Esophagus muscularis mucosa (tissue), 4 donors: ENCODE results near the gene AGBL1. TPM values are rescaled to one million over a fixed set of nuclear protein-coding genes. Genes with fewer than 3 reads are reported as not detected.

Experiments used
- DNase-seq: peaks from one replicate; pipeline ENCODE4 v3.0.0-alpha.2; 2017; ENCODE audit errors: extremely low spot score
- H3K27ac ChIP-seq, 4 donors: fragments of 200-600 bp; sonication (generic); replicated peaks in 1 of 4; 1 replicate in 3 of 4; 2 replicates in 1 of 4; pipeline ENCODE4 v1.5.1; 2016 to 2019; ENCODE audit warnings: mild to moderate bottlenecking in 1 of 4
- H3K27me3 ChIP-seq, 4 donors: fragments of 200-600 bp; sonication (generic); one replicate each; pipeline versions ENCODE4 v1.5.1 to v1.6.0; 2016 to 2019
- H3K36me3 ChIP-seq, 4 donors: fragments of 200-600 bp; sonication (generic); one replicate each; pipeline ENCODE4 v1.5.1; 2016 to 2019
- H3K4me1 ChIP-seq, 4 donors: fragments of 200-600 bp; sonication (generic); one replicate each; pipeline ENCODE4 v1.5.1; 2016 to 2019
- H3K4me3 ChIP-seq, 4 donors: fragments of 200-600 bp; sonication (generic); 1 replicate in 2 of 4; 2 replicates in 2 of 4; pipeline ENCODE4 v1.5.1; 2016 to 2019; ENCODE audit warnings: mild to moderate bottlenecking in 4 of 4, moderate library complexity in 1 of 4
- H3K9me3 ChIP-seq, 4 donors: fragments of 200-600 bp; sonication (generic); 1 replicate in 3 of 4; 2 replicates in 1 of 4; pipeline ENCODE4 v1.5.1; 2016 to 2019
- EP300 ChIP-seq: sonication (generic); formaldehyde crosslinking; IDR thresholded peaks from one replicate; pipeline ENCODE4 v1.6.1; 2017; ENCODE audit warnings: antibody characterized with exemption
- POLR2A ChIP-seq: fragments of 450-650 bp; IDR thresholded peaks from one replicate; pipeline ENCODE4 v1.6.1; 2017; ENCODE audit warnings: antibody characterized with exemption, moderate library complexity, mild to moderate bottlenecking, low read depth
- POLR2AphosphoS5 ChIP-seq, 2 donors: sonication (generic); formaldehyde crosslinking; IDR thresholded peaks; one replicate each; pipeline ENCODE4 v1.6.1; 2017; ENCODE audit warnings: antibody characterized with exemption in 2 of 2
- WGBS: methylation state at CpG from one replicate; pipeline ENCODE4 v1.1.5; 2018; 5-methylcytosine and 5-hydroxymethylcytosine counted together
- intact Hi-C: fragments of 100-400 bp; cut with DNase I; formaldehyde crosslinking; loops from one replicate; pipeline ENCODE4 v1.15.1; 2023
- total RNA-seq, 4 donors: library from RNA; depleted of rRNA; stranded (reverse); fragments of >200 nt; gene quantifications; one replicate each; pipeline versions ENCODE4 v1.1.0 to v1.2.1, GENCODE V29; 2016
- TF ChIP-seq, protein P1 (sequence below), 3 experiments: fragments of 200-600 bp in 2 of 3; fragments of 450-650 bp in 1 of 3; sonication (generic) in 2 of 3; IDR thresholded peaks; one replicate each; pipeline ENCODE4 v1.5.1; 2017 to 2019; ENCODE audit warnings: antibody characterized with exemption in 3 of 3, mild to moderate bottlenecking in 2 of 3, moderate library complexity in 1 of 3

The AGBL1 gene
- total RNA-seq, 4 donors from 2014 or later: 0.06 TPM; not detected in 3

DNA sequence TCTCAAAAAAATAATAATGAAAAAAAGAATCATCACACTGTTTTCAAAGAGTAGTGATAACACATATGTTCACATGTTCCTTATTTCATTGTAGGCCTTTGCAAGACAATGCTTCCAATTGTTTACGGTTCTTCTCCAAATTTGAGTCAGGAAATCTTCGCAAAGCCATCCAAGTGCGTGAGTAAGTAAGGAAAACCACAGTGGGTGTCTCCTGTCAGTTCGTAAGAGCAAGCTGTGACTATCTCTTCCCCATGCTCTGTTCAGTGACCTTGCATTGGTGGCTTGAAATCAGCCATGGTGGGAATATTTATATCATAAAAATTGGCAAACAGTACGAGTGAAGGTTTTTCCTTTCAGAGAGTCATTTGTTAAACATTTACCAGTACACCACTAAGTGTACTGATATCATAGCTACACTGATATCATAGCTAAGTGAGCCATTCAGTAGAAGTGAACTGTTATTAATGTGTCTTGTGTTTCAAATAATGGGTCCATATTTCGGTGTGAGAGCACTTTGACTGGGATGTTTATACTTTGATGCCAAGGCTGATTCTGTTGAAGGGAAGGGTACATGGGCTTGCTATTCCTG is 187.3 kb downstream of the AGBL1 start:
- TF ChIP-seq POLR2AphosphoS5 (IDR thresholded peaks at IDR 0.05) (no peak), EP300 (no peak), POLR2A (no peak)
- TF ChIP-seq, protein P1, sequence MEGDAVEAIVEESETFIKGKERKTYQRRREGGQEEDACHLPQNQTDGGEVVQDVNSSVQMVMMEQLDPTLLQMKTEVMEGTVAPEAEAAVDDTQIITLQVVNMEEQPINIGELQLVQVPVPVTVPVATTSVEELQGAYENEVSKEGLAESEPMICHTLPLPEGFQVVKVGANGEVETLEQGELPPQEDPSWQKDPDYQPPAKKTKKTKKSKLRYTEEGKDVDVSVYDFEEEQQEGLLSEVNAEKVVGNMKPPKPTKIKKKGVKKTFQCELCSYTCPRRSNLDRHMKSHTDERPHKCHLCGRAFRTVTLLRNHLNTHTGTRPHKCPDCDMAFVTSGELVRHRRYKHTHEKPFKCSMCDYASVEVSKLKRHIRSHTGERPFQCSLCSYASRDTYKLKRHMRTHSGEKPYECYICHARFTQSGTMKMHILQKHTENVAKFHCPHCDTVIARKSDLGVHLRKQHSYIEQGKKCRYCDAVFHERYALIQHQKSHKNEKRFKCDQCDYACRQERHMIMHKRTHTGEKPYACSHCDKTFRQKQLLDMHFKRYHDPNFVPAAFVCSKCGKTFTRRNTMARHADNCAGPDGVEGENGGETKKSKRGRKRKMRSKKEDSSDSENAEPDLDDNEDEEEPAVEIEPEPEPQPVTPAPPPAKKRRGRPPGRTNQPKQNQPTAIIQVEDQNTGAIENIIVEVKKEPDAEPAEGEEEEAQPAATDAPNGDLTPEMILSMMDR (IDR thresholded peaks at IDR 0.05): no peak
- H3K9me3 ChIP-seq: no peaks in the 10 kb centered on the region
- H3K36me3 ChIP-seq: no peaks in the 10 kb centered on the region
- H3K4me1 ChIP-seq: no peaks in the 10 kb centered on the region
- DNase-seq: no peak
- H3K27ac ChIP-seq: no peak overlapping the region
- intact Hi-C loops: no loop called here
- no peak overlapping the region for H3K4me3 ChIP-seq
- WGBS: 66% methylated on average over 6 of the region's 6 CpGs
- H3K27me3 ChIP-seq: no peaks in the 10 kb centered on the region

DNA sequence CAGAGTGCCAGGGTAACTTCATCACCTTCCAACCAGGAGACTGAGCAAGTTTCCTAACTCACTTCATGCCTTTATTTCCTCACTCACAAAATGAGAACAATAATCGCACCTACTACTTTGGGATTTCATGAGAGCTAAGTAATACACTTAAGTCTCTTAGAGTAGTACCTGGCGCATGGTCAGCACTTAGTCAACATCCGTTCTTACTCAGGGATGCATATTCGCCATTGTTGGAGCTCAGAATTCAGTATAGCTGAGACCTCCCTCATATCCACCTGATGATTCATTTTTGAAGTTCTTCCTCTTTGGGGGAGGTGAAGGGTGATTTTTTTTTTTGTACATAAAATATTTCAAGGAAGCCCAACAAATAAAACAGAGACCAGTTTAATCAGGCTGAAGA is 188.2 kb downstream of the AGBL1 start:
- TF ChIP-seq, protein P1 (IDR thresholded peaks at IDR 0.05): no peak
- no peaks in the 10 kb centered on the region for H3K36me3 ChIP-seq
- intact Hi-C loops: no loop called here
- no peak overlapping the region for H3K4me3 ChIP-seq
- H3K4me1 ChIP-seq: no peaks in the 10 kb centered on the region
- 97% methylated on average over 4 of the region's 4 CpGs for WGBS
- no peaks in the 10 kb centered on the region for H3K9me3 ChIP-seq
- no peak overlapping the region for H3K27ac ChIP-seq
- DNase-seq: no peak
- H3K27me3 ChIP-seq: no peaks in the 10 kb centered on the region

DNA sequence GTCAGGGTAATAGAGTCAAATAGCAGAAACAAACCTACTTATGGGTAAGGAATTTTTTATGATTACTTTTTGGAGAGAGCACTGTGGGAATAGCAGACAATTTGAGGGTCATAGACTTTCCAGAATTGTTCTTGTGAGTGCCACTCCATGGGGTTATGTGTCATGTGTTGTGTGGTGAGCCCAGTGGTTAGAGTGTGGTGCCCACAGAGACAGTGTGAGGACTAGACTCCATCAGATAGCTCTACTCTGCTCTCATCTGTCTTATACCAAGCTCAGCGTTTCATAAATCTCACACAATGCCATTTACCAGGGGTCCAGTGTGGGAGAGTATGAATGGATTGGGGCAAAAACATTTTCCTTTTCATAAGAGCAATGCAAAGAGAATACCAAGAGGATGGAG is 188.9 kb downstream of the AGBL1 start:
- DNase-seq: no peak
- intact Hi-C loops: no loop called here
- 100% methylated on average over 1 of the region's 1 CpG for WGBS

DNA sequence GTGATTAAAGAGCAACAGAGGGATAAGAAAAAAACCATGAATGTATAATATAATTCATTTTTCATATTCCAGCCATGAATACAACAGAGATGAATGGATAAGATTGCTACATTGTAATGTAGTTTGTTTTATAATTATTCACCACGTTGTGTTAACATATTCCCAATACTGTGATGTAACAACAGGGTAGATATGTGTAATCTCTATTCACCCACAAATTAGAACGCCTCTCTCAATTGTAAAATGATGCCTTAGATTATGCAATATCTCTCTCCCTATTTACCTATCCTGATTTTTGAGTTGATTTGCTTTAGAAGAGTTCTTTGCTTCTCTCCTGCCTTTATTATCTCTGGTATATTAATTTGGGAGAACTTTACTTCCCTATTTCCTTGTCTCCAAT is 193.6 kb downstream of the AGBL1 start:
- intact Hi-C loops: no loop called here
- Histone ChIP-seq H3K9me3 (no peaks in the 10 kb centered on the region), H3K4me3 (no peak overlapping the region), H3K27me3 (no peaks in the 10 kb centered on the region), H3K4me1 (no peaks in the 10 kb centered on the region), H3K36me3 (no peaks in the 10 kb centered on the region), H3K27ac (no peak overlapping the region)
- no peak for DNase-seq
- no peak for TF ChIP-seq POLR2A
- no peak for TF ChIP-seq POLR2AphosphoS5 (IDR thresholded peaks at IDR 0.05)
- TF ChIP-seq, protein P1 (IDR thresholded peaks at IDR 0.05): no peak
- TF ChIP-seq EP300: no peak
- WGBS: 84% methylated on average over 2 of the region's 2 CpGs

More for the DNA sequence above, 188.9 kb downstream of the AGBL1 start:
- Histone ChIP-seq H3K4me3 (no peak overlapping the region), H3K4me1 (no peaks in the 10 kb centered on the region), H3K36me3 (no peaks in the 10 kb centered on the region), H3K9me3 (no peaks in the 10 kb centered on the region), H3K27ac (no peak overlapping the region), H3K27me3 (no peaks in the 10 kb centered on the region)
- TF ChIP-seq POLR2A: no peak
- TF ChIP-seq POLR2AphosphoS5 (IDR thresholded peaks at IDR 0.05): no peak
- no peak for TF ChIP-seq EP300
- TF ChIP-seq, protein P1 (IDR thresholded peaks at IDR 0.05): no peak

DNA sequence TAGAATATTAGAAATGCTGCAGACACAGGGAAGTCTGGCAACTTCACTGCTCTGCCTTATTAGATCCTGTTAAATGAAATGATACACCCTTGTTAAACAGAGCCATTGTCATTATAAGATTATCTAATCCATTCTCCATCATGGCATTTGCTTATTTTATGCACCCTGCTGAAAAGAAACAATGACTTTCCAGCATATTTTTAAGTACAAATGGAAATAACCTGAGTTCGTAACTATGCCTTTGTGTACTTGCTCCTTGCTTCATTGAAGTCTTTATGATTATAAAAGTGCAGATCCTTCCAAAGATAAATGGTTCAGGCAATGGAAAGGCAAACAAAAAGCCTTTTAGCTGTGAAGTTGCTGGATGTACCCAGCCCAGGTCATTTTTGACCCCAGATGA is 195.7 kb downstream of the AGBL1 start:
- no peak overlapping the region for H3K4me3 ChIP-seq
- TF ChIP-seq EP300 (no peak), POLR2AphosphoS5 (IDR thresholded peaks at IDR 0.05) (no peak), POLR2A (no peak)
- TF ChIP-seq, protein P1 (IDR thresholded peaks at IDR 0.05): no peak
- intact Hi-C loops: no loop called here
- H3K4me1 ChIP-seq: no peaks in the 10 kb centered on the region
- DNase-seq: no peak
- no peaks in the 10 kb centered on the region for H3K27me3 ChIP-seq
- no peaks in the 10 kb centered on the region for H3K9me3 ChIP-seq
- no peak overlapping the region for H3K27ac ChIP-seq
- 60% methylated on average over 1 of the region's 1 CpG for WGBS
- no peaks in the 10 kb centered on the region for H3K36me3 ChIP-seq
